Astrocyte (in vitro differentiated cells and primary cell): ENCODE results near the gene SV2A.

ENCODE experiments used
- CTCF ChIP-seq: IDR thresholded peaks from 2 replicates; pipeline ENCODE4 v1.5.1; 2011; ENCODE audit warnings: low read depth, mild to moderate bottlenecking, inconsistent platforms, low read length, moderate library complexity; ENCODE audit not compliant: insufficient read depth
- EZH2 ChIP-seq: IDR thresholded peaks from 2 replicates; pipeline ENCODE4 v1.6.1; 2012; ENCODE audit warnings: mild to moderate bottlenecking, low read length, inconsistent platforms; ENCODE audit not compliant: insufficient read depth

DNA sequence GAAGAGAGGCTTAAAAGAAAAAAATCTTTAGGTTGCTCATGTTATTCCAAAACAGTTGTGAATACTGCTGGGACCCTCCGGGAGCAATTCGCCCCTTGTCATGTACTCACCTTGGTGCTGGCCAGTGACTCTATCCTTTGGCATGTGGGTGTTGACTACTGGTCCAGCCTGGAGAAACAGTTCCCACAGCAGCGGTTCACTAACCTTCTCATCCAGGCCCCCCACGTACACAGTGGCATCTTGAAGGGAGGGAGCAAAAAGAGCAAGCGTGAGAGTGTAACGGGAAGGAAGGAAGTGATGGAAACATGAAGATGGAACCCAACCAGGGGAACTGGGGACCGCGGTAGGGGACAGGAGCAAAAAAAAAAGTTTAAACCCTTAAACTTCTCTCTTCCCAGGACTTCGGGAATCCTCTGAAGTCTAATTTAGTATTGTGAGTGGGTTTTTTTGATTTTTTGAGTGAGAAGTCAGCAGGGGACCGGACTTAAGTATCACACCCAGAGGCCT, 9.5 kb upstream of the SV2A start:
- TF ChIP-seq CTCF (no peak), EZH2 (no peak)
